AG04449 (cell line): ENCODE data around the gene SND1.

Source experiments
- CTCF ChIA-PET: fragments of 350-600 bp; formaldehyde crosslinking; extraction: SDS; loops from one replicate; lab custom pipeline; 2021; ENCODE audit warnings: antibody characterized with exemption; lab: Yijun Ruan, JAX
- POLR2A ChIA-PET: fragments of 400-600, 350-600 bp; formaldehyde crosslinking; extraction: SDS; loops from one replicate; lab custom pipeline; 2020; ENCODE audit warnings: antibody characterized with exemption, inconsistent platforms; lab: Yijun Ruan, JAX
- DNase-seq: peaks from one replicate; pipeline ENCODE4 v3.0.0-alpha.2; 2010; ENCODE audit warnings: low read depth, low spot score
- H3K4me3 ChIP-seq: 2 replicates; pipeline ENCODE4 v1.5.1; 2011; ENCODE audit warnings: low read depth, mild to moderate bottlenecking, control low read depth, low read length
- CTCF ChIP-seq: IDR thresholded peaks from one replicate; pipeline ENCODE4 v1.5.1; 2011; ENCODE audit warnings: mild to moderate bottlenecking, moderate library complexity, low read length, control low read depth, inconsistent platforms; ENCODE audit not compliant: insufficient read depth; ENCODE audit errors: missing control alignments

Gene SND1

GRCh38 chr7:128000048-128000447 lies 348.1 kb downstream of the SND1 start:
- ChIA-PET CTCF (interaction anchor here (1.0 to 2.2 kb wide), 3 partner anchors 9 to 20 kb away, joined by 3 to 10 read pairs (median 5); no protein-coding TSS in a partner anchor), POLR2A (no interaction called here)
- TF ChIP-seq CTCF, result no peak
- DNase-seq, result no peak
- H3K4me3 ChIP-seq, result no peak overlapping the region

GRCh38 chr7:128000854-128001265 lies 348.9 kb downstream of the SND1 start:
- TF ChIP-seq CTCF, result no peak
- ChIA-PET POLR2A (no interaction called here), CTCF (interaction anchor here (1.0 to 2.2 kb wide), 4 partner anchors 8 to 292 kb away, joined by 3 to 10 read pairs (median 4); no protein-coding TSS in a partner anchor)
- H3K4me3 ChIP-seq, result no peak overlapping the region
- no peak for DNase-seq

- no peak for TF ChIP-seq CTCF
- ChIA-PET CTCF (no interaction called here), POLR2A (no interaction called here)
- no peak overlapping the region for H3K4me3 ChIP-seq
- DNase-seq, result no peak
These were observed 351.2 kb downstream of the SND1 start for GRCh38 chr7:128003167-128003566.

GRCh38 chr7:128003787-128004186 lies 351.8 kb downstream of the SND1 start:
- no peak overlapping the region for H3K4me3 ChIP-seq
- no peak for TF ChIP-seq CTCF
- no peak for DNase-seq
- POLR2A ChIA-PET, result no interaction called here
- CTCF ChIA-PET, result no interaction called here

- CTCF ChIA-PET, result interaction anchor here (2.4 kb wide), 1 partner anchor 204 kb away, joined by 6 read pairs; no protein-coding TSS in a partner anchor
- no peak for TF ChIP-seq CTCF
- POLR2A ChIA-PET, result no interaction called here
- no peak overlapping the region for H3K4me3 ChIP-seq
- DNase-seq, result no peak
These were observed 352.6 kb downstream of the SND1 start for GRCh38 chr7:128004623-128005022.

- no peak for DNase-seq
- TF ChIP-seq CTCF, result no peak
- ChIA-PET POLR2A (no interaction called here), CTCF (interaction anchor here (0.9 to 2.4 kb wide), 3 partner anchors 204 to 297 kb away, joined by 3 to 6 read pairs (median 4); no protein-coding TSS in a partner anchor)
- no peak overlapping the region for H3K4me3 ChIP-seq
These were observed 353.1 kb downstream of the SND1 start for GRCh38 chr7:128005117-128005516.
